ENCODE results near the gene HLA-DMB.

- TF ChIP-seq POLR2A (IDR thresholded peaks at IDR 0.05) (no peak), CTCF (IDR thresholded peaks at IDR 0.05) (no peak)
These were observed 7.0 kb upstream of the HLA-DMB start for GRCh38 chr6:32947552-32948465.
